Measurements from ENCODE around the gene PBX3. TPM values are rescaled to one million over a fixed set of nuclear protein-coding genes. Genes with fewer than 3 reads are reported as not detected.

PBX3 gene
- total and polyA plus RNA-seq, 2 experiments from 2014 or later, result 133 to 134 TPM

- H3K4me1 ChIP-seq (ENCODE audit: low read depth), result no peaks in the 10 kb centered on the region
- TF ChIP-seq CTCF (IDR thresholded peaks at IDR 0.05; ENCODE audit: low read depth, low read length), result no peak
- no peaks in the 10 kb centered on the region for H3K9me3 ChIP-seq (ENCODE audit: low read depth)
- no peak overlapping the region for H3K27ac ChIP-seq
- DNase-seq (ENCODE audit: low read depth in 1 of 2, low spot score in 1 of 2), result no peak
- no peak overlapping the region for H3K4me3 ChIP-seq
- no peaks in the 10 kb centered on the region for H3K36me3 ChIP-seq
- no peaks in the 10 kb centered on the region for H3K27me3 ChIP-seq
These were observed 248.5 kb downstream of the PBX3 start for GRCh38 chr9:125995706-125996105.

GRCh38 chr9:125996791-125997190 is 249.6 kb downstream of the PBX3 start:
- no peaks in the 10 kb centered on the region for H3K36me3 ChIP-seq
- no peaks in the 10 kb centered on the region for H3K9me3 ChIP-seq (ENCODE audit: low read depth)
- H3K4me1 ChIP-seq (ENCODE audit: low read depth), result no peaks in the 10 kb centered on the region
- TF ChIP-seq CTCF (IDR thresholded peaks at IDR 0.05; ENCODE audit: low read depth, low read length), result no peak
- no peak for DNase-seq (ENCODE audit: low read depth in 1 of 2, low spot score in 1 of 2)
- no peak overlapping the region for H3K27ac ChIP-seq
- no peaks in the 10 kb centered on the region for H3K27me3 ChIP-seq
- H3K4me3 ChIP-seq, result no peak overlapping the region

- no peaks in the 10 kb centered on the region for H3K4me1 ChIP-seq (ENCODE audit: low read depth)
- H3K36me3 ChIP-seq, result no peaks in the 10 kb centered on the region
- no peak overlapping the region for H3K27ac ChIP-seq
- no peaks in the 10 kb centered on the region for H3K9me3 ChIP-seq (ENCODE audit: low read depth)
- DNase-seq (ENCODE audit: low read depth in 1 of 2, low spot score in 1 of 2), result peak in 1 of 2 donors; percentile 68
- no peak overlapping the region for H3K4me3 ChIP-seq
- no peak for TF ChIP-seq CTCF (IDR thresholded peaks at IDR 0.05; ENCODE audit: low read depth, low read length)
- no peaks in the 10 kb centered on the region for H3K27me3 ChIP-seq
These were observed 250.1 kb downstream of the PBX3 start for GRCh38 chr9:125997196-125997823.

GRCh38 chr9:125998837-125999503 is 251.8 kb downstream of the PBX3 start:
- no peaks in the 10 kb centered on the region for H3K36me3 ChIP-seq
- no peak overlapping the region for H3K4me3 ChIP-seq
- no peaks in the 10 kb centered on the region for H3K4me1 ChIP-seq (ENCODE audit: low read depth)
- H3K27me3 ChIP-seq, result no peaks in the 10 kb centered on the region
- no peak overlapping the region for H3K27ac ChIP-seq
- DNase-seq (ENCODE audit: low read depth in 1 of 2, low spot score in 1 of 2), result no peak
- TF ChIP-seq CTCF (IDR thresholded peaks at IDR 0.05; ENCODE audit: low read depth, low read length), result no peak
- H3K9me3 ChIP-seq (ENCODE audit: low read depth), result no peaks in the 10 kb centered on the region

GRCh38 chr9:125999504-125999881 is 252.3 kb downstream of the PBX3 start:
- no peak for TF ChIP-seq CTCF (IDR thresholded peaks at IDR 0.05; ENCODE audit: low read depth, low read length)
- Histone ChIP-seq H3K27ac (no peak overlapping the region), H3K27me3 (no peaks in the 10 kb centered on the region), H3K36me3 (no peaks in the 10 kb centered on the region), H3K9me3 (ENCODE audit: low read depth) (no peaks in the 10 kb centered on the region), H3K4me1 (ENCODE audit: low read depth) (no peaks in the 10 kb centered on the region), H3K4me3 (no peak overlapping the region)
- no peak for DNase-seq (ENCODE audit: low read depth in 1 of 2, low spot score in 1 of 2)
